ENCODE measurements around the gene TTC32. TPM values are rescaled to one million over a fixed set of nuclear protein-coding genes. Genes with fewer than 3 reads are reported as not detected.

The TTC32 gene
- total and polyA plus RNA-seq, 2 experiments from 2014 or later = 4.6 to 17.0 TPM

DNA sequence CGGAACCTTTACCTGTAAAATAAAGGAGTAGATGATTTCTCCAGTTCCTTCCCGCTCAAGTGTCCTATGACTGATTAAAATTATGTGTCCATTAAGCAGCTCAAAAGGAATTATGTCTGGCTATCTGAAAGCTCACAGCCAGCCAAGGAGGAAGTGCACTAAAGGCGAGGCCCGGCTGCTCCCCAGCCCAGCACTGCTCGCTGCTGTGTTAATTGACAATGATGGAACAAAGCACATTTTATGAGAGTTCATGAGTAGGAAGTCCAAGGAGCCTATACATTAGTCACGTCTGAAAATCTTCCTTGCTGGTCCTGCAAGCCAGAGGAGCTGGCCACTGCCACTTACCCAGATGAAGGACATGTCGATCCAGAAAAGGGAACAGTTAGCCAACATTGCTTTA lies 14.3 kb downstream of the TTC32 start:
- Mint-ChIP-seq H3K27me3 (ENCODE audit: insufficient read depth, low read depth, poor library complexity) (peaks cover 2% of the 10 kb centered on the region), H3K4me1 (peaks cover 6% of the 10 kb centered on the region), H3K36me3 (ENCODE audit: low read depth) (no peaks in the 10 kb centered on the region), H3K27ac (no peak overlapping the region), H3K4me3 (no peak overlapping the region), H3K9me3 (no peaks in the 10 kb centered on the region)
- no peak overlapping the region for H3K27ac ChIP-seq (ENCODE audit: low read depth)
- DNase-seq (ENCODE audit: low spot score) = no peak
- no peak for ATAC-seq
- peaks cover 17% of the 10 kb centered on the region for H3K9me2 ChIP-seq (ENCODE audit: insufficient read depth)
- TF ChIP-seq EZH2phosphoT487 (IDR thresholded peaks at IDR 0.05; ENCODE audit: unreplicated experiment) = no peak
- TF ChIP-seq, protein P1, sequence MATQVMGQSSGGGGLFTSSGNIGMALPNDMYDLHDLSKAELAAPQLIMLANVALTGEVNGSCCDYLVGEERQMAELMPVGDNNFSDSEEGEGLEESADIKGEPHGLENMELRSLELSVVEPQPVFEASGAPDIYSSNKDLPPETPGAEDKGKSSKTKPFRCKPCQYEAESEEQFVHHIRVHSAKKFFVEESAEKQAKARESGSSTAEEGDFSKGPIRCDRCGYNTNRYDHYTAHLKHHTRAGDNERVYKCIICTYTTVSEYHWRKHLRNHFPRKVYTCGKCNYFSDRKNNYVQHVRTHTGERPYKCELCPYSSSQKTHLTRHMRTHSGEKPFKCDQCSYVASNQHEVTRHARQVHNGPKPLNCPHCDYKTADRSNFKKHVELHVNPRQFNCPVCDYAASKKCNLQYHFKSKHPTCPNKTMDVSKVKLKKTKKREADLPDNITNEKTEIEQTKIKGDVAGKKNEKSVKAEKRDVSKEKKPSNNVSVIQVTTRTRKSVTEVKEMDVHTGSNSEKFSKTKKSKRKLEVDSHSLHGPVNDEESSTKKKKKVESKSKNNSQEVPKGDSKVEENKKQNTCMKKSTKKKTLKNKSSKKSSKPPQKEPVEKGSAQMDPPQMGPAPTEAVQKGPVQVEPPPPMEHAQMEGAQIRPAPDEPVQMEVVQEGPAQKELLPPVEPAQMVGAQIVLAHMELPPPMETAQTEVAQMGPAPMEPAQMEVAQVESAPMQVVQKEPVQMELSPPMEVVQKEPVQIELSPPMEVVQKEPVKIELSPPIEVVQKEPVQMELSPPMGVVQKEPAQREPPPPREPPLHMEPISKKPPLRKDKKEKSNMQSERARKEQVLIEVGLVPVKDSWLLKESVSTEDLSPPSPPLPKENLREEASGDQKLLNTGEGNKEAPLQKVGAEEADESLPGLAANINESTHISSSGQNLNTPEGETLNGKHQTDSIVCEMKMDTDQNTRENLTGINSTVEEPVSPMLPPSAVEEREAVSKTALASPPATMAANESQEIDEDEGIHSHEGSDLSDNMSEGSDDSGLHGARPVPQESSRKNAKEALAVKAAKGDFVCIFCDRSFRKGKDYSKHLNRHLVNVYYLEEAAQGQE (IDR thresholded peaks at IDR 0.05; ENCODE audit: unreplicated experiment) = no peak
- no peaks in the 10 kb centered on the region for H3K27me3 ChIP-seq (ENCODE audit: insufficient read depth)
- H3K4me2 ChIP-seq = no peak overlapping the region
- H3F3A ChIP-seq (replicated peaks; ENCODE audit: low read depth) = no peaks in the 10 kb centered on the region
- H3K36me3 ChIP-seq (ENCODE audit: insufficient read depth) = no peaks in the 10 kb centered on the region
- H3K4me3 ChIP-seq = no peak overlapping the region
- H2AFZ ChIP-seq = no peak overlapping the region
- peaks cover 5% of the 10 kb centered on the region for H4K20me1 ChIP-seq (replicated peaks; ENCODE audit: insufficient read depth)
- H3K4me1 ChIP-seq (ENCODE audit: insufficient read depth) = no peaks in the 10 kb centered on the region
- H3K79me2 ChIP-seq (replicated peaks; ENCODE audit: insufficient read depth) = no peaks in the 10 kb centered on the region

DNA sequence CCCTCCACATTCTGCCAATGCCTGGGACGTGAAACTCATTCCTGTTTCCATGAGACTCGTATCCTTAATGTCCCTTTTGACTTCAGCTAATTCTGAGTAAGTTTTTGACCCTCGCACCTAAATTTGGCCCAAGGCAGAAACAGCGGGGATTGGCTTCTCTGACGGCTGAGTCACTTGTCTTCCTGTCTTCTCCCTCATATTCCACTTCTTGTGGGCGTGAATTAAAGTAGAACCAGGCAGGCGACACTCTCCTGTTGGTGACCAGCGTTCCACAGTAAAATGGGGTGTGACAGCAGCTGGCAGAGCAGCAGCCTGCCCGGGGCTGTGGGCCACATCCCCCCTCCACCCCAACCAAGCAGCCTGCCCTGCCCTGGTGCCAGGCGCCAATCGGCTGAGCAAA lies 15.5 kb downstream of the TTC32 start:
- Mint-ChIP-seq H3K4me3 (no peak overlapping the region), H3K36me3 (ENCODE audit: low read depth) (no peaks in the 10 kb centered on the region), H3K4me1 (peaks cover 6% of the 10 kb centered on the region), H3K27me3 (ENCODE audit: insufficient read depth, low read depth, poor library complexity) (peaks cover 2% of the 10 kb centered on the region), H3K27ac (no peak overlapping the region), H3K9me3 (no peaks in the 10 kb centered on the region)
- Histone ChIP-seq H3K9me2 (ENCODE audit: insufficient read depth) (peaks cover 17% of the 10 kb centered on the region), H3K27me3 (ENCODE audit: insufficient read depth) (no peaks in the 10 kb centered on the region), H3K27ac (ENCODE audit: low read depth) (no peak overlapping the region), H2AFZ (no peak overlapping the region), H3K4me2 (no peak overlapping the region), H4K20me1 (replicated peaks; ENCODE audit: insufficient read depth) (peaks cover 4% of the 10 kb centered on the region), H3K79me2 (replicated peaks; ENCODE audit: insufficient read depth) (no peaks in the 10 kb centered on the region), H3K4me1 (ENCODE audit: insufficient read depth) (no peaks in the 10 kb centered on the region), H3F3A (replicated peaks; ENCODE audit: low read depth) (no peaks in the 10 kb centered on the region), H3K4me3 (no peak overlapping the region), H3K36me3 (ENCODE audit: insufficient read depth) (no peaks in the 10 kb centered on the region)
- DNase-seq (ENCODE audit: low spot score) (no peak), ATAC-seq (no peak)
- TF ChIP-seq EZH2 (IDR thresholded peaks at IDR 0.05; ENCODE audit: low read depth, unreplicated experiment) (no peak), ZNF114 (CRISPR knock-in tag; IDR thresholded peaks at IDR 0.05) (no peak), ZNF331 (CRISPR knock-in tag; IDR thresholded peaks at IDR 0.05; ENCODE audit: low read depth) (no peak), STAT1 (IDR thresholded peaks at IDR 0.05; ENCODE audit: unreplicated experiment) (no peak), POLR2AphosphoS5 (IDR thresholded peaks at IDR 0.05; ENCODE audit: low read depth) (no peak)
- TF ChIP-seq, protein P1 (IDR thresholded peaks at IDR 0.05; ENCODE audit: unreplicated experiment) = no peak
- TF ChIP-seq, protein P2, sequence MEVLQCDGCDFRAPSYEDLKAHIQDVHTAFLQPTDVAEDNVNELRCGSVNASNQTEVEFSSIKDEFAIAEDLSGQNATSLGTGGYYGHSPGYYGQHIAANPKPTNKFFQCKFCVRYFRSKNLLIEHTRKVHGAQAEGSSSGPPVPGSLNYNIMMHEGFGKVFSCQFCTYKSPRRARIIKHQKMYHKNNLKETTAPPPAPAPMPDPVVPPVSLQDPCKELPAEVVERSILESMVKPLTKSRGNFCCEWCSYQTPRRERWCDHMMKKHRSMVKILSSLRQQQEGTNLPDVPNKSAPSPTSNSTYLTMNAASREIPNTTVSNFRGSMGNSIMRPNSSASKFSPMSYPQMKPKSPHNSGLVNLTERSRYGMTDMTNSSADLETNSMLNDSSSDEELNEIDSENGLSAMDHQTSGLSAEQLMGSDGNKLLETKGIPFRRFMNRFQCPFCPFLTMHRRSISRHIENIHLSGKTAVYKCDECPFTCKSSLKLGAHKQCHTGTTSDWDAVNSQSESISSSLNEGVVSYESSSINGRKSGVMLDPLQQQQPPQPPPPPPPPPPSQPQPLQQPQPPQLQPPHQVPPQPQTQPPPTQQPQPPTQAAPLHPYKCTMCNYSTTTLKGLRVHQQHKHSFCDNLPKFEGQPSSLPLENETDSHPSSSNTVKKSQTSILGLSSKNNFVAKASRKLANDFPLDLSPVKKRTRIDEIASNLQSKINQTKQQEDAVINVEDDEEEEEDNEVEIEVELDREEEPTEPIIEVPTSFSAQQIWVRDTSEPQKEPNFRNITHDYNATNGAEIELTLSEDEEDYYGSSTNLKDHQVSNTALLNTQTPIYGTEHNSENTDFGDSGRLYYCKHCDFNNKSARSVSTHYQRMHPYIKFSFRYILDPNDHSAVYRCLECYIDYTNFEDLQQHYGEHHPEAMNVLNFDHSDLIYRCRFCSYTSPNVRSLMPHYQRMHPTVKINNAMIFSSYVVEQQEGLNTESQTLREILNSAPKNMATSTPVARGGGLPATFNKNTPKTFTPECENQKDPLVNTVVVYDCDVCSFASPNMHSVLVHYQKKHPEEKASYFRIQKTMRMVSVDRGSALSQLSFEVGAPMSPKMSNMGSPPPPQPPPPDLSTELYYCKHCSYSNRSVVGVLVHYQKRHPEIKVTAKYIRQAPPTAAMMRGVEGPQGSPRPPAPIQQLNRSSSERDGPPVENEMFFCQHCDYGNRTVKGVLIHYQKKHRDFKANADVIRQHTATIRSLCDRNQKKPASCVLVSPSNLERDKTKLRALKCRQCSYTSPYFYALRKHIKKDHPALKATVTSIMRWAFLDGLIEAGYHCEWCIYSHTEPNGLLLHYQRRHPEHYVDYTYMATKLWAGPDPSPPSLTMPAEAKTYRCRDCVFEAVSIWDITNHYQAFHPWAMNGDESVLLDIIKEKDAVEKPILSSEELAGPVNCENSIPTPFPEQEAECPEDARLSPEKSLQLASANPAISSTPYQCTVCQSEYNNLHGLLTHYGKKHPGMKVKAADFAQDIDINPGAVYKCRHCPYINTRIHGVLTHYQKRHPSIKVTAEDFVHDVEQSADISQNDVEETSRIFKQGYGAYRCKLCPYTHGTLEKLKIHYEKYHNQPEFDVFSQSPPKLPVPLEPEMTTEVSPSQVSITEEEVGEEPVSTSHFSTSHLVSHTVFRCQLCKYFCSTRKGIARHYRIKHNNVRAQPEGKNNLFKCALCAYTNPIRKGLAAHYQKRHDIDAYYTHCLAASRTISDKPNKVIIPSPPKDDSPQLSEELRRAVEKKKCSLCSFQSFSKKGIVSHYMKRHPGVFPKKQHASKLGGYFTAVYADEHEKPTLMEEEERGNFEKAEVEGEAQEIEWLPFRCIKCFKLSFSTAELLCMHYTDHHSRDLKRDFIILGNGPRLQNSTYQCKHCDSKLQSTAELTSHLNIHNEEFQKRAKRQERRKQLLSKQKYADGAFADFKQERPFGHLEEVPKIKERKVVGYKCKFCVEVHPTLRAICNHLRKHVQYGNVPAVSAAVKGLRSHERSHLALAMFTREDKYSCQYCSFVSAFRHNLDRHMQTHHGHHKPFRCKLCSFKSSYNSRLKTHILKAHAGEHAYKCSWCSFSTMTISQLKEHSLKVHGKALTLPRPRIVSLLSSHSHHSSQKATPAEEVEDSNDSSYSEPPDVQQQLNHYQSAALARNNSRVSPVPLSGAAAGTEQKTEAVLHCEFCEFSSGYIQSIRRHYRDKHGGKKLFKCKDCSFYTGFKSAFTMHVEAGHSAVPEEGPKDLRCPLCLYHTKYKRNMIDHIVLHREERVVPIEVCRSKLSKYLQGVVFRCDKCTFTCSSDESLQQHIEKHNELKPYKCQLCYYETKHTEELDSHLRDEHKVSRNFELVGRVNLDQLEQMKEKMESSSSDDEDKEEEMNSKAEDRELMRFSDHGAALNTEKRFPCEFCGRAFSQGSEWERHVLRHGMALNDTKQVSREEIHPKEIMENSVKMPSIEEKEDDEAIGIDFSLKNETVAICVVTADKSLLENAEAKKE (CRISPR knock-in tag; IDR thresholded peaks at IDR 0.05) = no peak
